ENCODE data around the gene IMP4. TPM values are rescaled to one million over a fixed set of nuclear protein-coding genes. Genes with fewer than 3 reads are reported as not detected.

IMP4 gene
- total RNA-seq, 1 experiment from 2014 or later: 101 TPM

GRCh38 chr2:130313812-130314334 lies 28.8 kb upstream of the IMP4 start:
- Histone ChIP-seq H2BK20ac (ENCODE audit: low read depth, low read length, poor library complexity, severe bottlenecking) (no peak overlapping the region), H3T11ph (ENCODE audit: low read length) (no peak overlapping the region), H2BK120ac (ENCODE audit: low read depth, low read length, poor library complexity, severe bottlenecking) (no peak overlapping the region), H3K79me2 (ENCODE audit: insufficient read depth, low read length) (no peaks in the 10 kb centered on the region), H4K91ac (ENCODE audit: insufficient read length, low read depth, low read length) (no peak overlapping the region), H3K27ac (ENCODE audit: insufficient read length, low read depth, low read length) (no peak overlapping the region), H3K23me2 (ENCODE audit: insufficient read length, low read depth, low read length, poor library complexity, severe bottlenecking) (no peaks in the 10 kb centered on the region), H3K9ac (ENCODE audit: extremely low read depth, insufficient read length, low read length) (no peak overlapping the region), H4K20me1 (ENCODE audit: control insufficient read depth, insufficient read depth, insufficient read length) (no peaks in the 10 kb centered on the region), H3K79me1 (ENCODE audit: insufficient read depth, low read depth, low read length, poor library complexity, severe bottlenecking) (no peaks in the 10 kb centered on the region), H3K4me1 (ENCODE audit: insufficient read depth, low read length) (no peaks in the 10 kb centered on the region), H4K5ac (ENCODE audit: insufficient read length, low read depth, low read length) (no peak overlapping the region), H3K4ac (ENCODE audit: low read depth, low read length) (no peak overlapping the region), H4K8ac (replicated peaks; ENCODE audit: insufficient read length, low read depth, low read length) (no peak overlapping the region), H2BK15ac (ENCODE audit: low read depth, low read length) (no peak overlapping the region), H2AFZ (ENCODE audit: low read length) (no peak overlapping the region), H2AK5ac (ENCODE audit: insufficient read length, low read length) (no peak overlapping the region), H3K23ac (ENCODE audit: insufficient read length, low read depth, low read length) (no peak overlapping the region), H3K4me2 (ENCODE audit: insufficient read depth, insufficient read length, low read length) (no peak overlapping the region), H3K27me3 (ENCODE audit: insufficient read depth, low read length) (no peaks in the 10 kb centered on the region), H3K14ac (ENCODE audit: insufficient read depth, low read length) (no peak overlapping the region), H3K56ac (ENCODE audit: insufficient read length, low read depth, low read length) (no peak overlapping the region), H2BK12ac (ENCODE audit: insufficient read length, low read depth, low read length) (no peak overlapping the region), H2BK5ac (ENCODE audit: insufficient read length, low read length) (no peak overlapping the region), H3K18ac (ENCODE audit: insufficient read length, low read depth, low read length) (no peak overlapping the region), H3K9me3 (ENCODE audit: control insufficient read depth, low read depth, low read length) (no peaks in the 10 kb centered on the region)
- no peak for DNase-seq
- no peak for TF ChIP-seq CTCF (conservative IDR thresholded peaks at IDR 0.05)
- WGBS (ENCODE audit: extremely low coverage, insufficient read length, low lambda C conversion rate): no CpG with 5 or more reads among the region's 12 CpGs
- Mint-ChIP-seq H3K27ac (no peak overlapping the region), H3K36me3 (ENCODE audit: insufficient read depth in 1 of 3, low read depth in 3 of 3) (no peaks in the 10 kb centered on the region), H3K9me3 (no peaks in the 10 kb centered on the region), H3K4me1 (no peaks in the 10 kb centered on the region), H3K27me3 (ENCODE audit: low read depth) (peaks cover 9% of the 10 kb centered on the region), H3K4me3 (no peak overlapping the region)

Measured in H9 (cell line).